ENCODE data around the gene B3GNT8. TPM values are rescaled to one million over a fixed set of nuclear protein-coding genes. Genes with fewer than 3 reads are reported as not detected.

B3GNT8 gene
- polyA plus RNA-seq, 1 of the 3 experiments (the other 2 are of a cell fraction) = not detected

DNA sequence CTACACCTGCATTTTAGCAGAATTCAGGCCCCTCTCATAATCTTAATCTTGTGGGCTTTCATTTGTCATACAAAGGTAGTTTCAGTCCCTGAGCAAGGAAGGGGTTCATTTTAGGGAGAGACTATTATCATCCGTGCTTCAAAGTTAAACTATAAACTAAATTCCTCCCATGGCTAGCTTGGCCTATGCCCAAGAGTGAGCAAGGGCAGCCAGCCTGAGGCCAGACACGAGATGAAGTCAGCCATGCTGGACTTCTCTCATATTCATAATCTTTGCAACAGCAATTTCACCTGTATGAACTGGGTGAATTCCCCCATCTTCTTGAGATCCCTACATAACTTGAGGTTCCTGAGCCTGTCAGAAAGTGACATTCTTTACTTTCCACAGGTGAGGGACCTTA is 28.8 kb upstream of the B3GNT8 start:
- H2AFZ ChIP-seq (ENCODE audit: low read depth) = no peak overlapping the region
- H3K4me1 ChIP-seq (ENCODE audit: control insufficient read depth in 1 of 2, insufficient read depth in 2 of 2, low read depth in 1 of 2, low read length in 1 of 2) = no peaks in the 10 kb centered on the region
- no peaks in the 10 kb centered on the region for H4K20me1 ChIP-seq (ENCODE audit: insufficient read depth)
- H3K36me3 ChIP-seq (replicated peaks in 1 of 2; ENCODE audit: control insufficient read depth in 1 of 2, insufficient read depth in 2 of 2, low read length in 1 of 2) = no peaks in the 10 kb centered on the region
- no peak overlapping the region for H3K9ac ChIP-seq
- no peaks in the 10 kb centered on the region for H3F3A ChIP-seq (replicated peaks; ENCODE audit: insufficient read depth)
- TF ChIP-seq CHD2 (IDR thresholded peaks at IDR 0.05; ENCODE audit: low read length, partially characterized antibody) (no peak), FOXM1 (IDR thresholded peaks at IDR 0.05; ENCODE audit: low read depth) (no peak), TEAD4 (IDR thresholded peaks at IDR 0.05; ENCODE audit: borderline replicate concordance, insufficient read depth) (no peak), POLR2AphosphoS5 (IDR thresholded peaks at IDR 0.05; ENCODE audit: low read depth, low read length) (no peak), TAF1 (IDR thresholded peaks at IDR 0.05; ENCODE audit: borderline replicate concordance, low read depth, low read length) (no peak)
- TF ChIP-seq, protein P1, sequence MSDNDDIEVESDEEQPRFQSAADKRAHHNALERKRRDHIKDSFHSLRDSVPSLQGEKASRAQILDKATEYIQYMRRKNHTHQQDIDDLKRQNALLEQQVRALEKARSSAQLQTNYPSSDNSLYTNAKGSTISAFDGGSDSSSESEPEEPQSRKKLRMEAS (IDR thresholded peaks at IDR 0.05; ENCODE audit: low read depth) = no peak
- H3K79me2 ChIP-seq (ENCODE audit: insufficient read depth) = no peaks in the 10 kb centered on the region
- POLR2A ChIA-PET = no interaction called here
- H3K27me3 ChIP-seq (ENCODE audit: insufficient read depth) = peaks cover 64% of the 10 kb centered on the region
- DNase-seq = no peak
- no peak overlapping the region for H3K4me3 ChIP-seq (ENCODE audit: low read depth in 2 of 2, low read length in 1 of 2)
- H3K9me2 ChIP-seq = no peaks in the 10 kb centered on the region
- H3K27ac ChIP-seq (ENCODE audit: low read depth in 2 of 2, low read length in 1 of 2) = no peak overlapping the region
- WGBS (ENCODE audit: low lambda C conversion rate) = 0% methylated on average over 2 of the region's 2 CpGs
- H3K4me2 ChIP-seq = peak overlapping the region; percentile 49; the same call in 1 of the 2 replicates
- CTCF ChIA-PET = interaction anchor here (1.1 to 2.0 kb wide), 4 partner anchors 11 to 186 kb away, joined by 3 to 8 read pairs (median 5); no protein-coding TSS in a partner anchor
- H3K9me3 ChIP-seq = no peaks in the 10 kb centered on the region

DNA sequence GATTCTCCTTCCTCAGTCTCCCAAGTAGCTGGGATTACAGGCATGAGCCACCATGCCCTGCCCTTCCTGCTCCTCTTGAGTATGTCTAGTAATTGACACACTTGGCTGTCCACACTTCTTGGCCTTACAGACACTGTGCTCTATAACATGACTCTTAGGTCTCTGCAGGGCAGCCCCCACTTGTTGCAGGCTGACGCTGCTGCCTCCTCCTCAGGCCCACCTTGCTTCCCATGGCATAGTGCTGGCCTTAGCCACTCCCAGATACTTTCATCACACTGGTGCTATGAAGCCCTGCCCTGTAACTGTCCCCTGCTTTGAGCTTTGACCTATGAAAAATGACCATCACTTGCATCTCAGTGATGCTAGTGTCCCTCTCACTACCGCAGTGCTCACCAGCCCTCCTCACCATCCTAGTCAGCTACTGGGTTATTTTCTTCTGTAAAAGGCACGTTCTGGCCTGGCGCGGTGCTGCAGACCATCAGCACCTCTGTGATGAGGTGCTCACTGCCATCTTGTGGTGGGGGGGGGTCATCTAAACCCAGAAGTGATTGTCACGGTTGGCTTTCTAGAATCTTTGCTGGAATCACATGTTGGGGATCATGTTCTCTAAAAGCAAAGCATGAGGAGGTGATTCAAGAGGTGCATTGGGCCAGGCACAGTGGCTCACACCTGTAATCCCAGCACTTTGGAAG is 25.6 kb upstream of the B3GNT8 start:
- 9% methylated on average over 6 of the region's 6 CpGs for WGBS (ENCODE audit: low lambda C conversion rate)
- CTCF ChIA-PET = interaction anchor here (1.1 to 6.6 kb wide), 2 partner anchors 114 to 248 kb away, joined by 3 to 184 read pairs; no protein-coding TSS in a partner anchor
- Histone ChIP-seq H2AFZ (ENCODE audit: low read depth) (no peak overlapping the region), H3K27ac (ENCODE audit: low read depth in 2 of 2, low read length in 1 of 2) (no peak overlapping the region), H3K4me1 (ENCODE audit: control insufficient read depth in 1 of 2, insufficient read depth in 2 of 2, low read depth in 1 of 2, low read length in 1 of 2) (no peaks in the 10 kb centered on the region), H3K79me2 (ENCODE audit: insufficient read depth) (no peaks in the 10 kb centered on the region), H3K9me2 (no peaks in the 10 kb centered on the region), H3K27me3 (ENCODE audit: insufficient read depth) (peaks cover 55% of the 10 kb centered on the region), H3F3A (replicated peaks; ENCODE audit: insufficient read depth) (no peaks in the 10 kb centered on the region), H3K4me3 (ENCODE audit: low read depth in 2 of 2, low read length in 1 of 2) (no peak overlapping the region), H4K20me1 (ENCODE audit: insufficient read depth) (no peaks in the 10 kb centered on the region), H3K9ac (no peak overlapping the region), H3K9me3 (no peaks in the 10 kb centered on the region), H3K36me3 (replicated peaks in 1 of 2; ENCODE audit: control insufficient read depth in 1 of 2, insufficient read depth in 2 of 2, low read length in 1 of 2) (no peaks in the 10 kb centered on the region), H3K4me2 (no peak overlapping the region)
- TF ChIP-seq, protein P2, sequence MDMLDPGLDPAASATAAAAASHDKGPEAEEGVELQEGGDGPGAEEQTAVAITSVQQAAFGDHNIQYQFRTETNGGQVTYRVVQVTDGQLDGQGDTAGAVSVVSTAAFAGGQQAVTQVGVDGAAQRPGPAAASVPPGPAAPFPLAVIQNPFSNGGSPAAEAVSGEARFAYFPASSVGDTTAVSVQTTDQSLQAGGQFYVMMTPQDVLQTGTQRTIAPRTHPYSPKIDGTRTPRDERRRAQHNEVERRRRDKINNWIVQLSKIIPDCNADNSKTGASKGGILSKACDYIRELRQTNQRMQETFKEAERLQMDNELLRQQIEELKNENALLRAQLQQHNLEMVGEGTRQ (IDR thresholded peaks at IDR 0.05; ENCODE audit: borderline replicate concordance, low read depth, low read length) = no peak
- TF ChIP-seq ELF1 (IDR thresholded peaks at IDR 0.05) (no peak), NRF1 (IDR thresholded peaks at IDR 0.05; ENCODE audit: low read depth, low read length) (no peak)
- TF ChIP-seq, protein P3, sequence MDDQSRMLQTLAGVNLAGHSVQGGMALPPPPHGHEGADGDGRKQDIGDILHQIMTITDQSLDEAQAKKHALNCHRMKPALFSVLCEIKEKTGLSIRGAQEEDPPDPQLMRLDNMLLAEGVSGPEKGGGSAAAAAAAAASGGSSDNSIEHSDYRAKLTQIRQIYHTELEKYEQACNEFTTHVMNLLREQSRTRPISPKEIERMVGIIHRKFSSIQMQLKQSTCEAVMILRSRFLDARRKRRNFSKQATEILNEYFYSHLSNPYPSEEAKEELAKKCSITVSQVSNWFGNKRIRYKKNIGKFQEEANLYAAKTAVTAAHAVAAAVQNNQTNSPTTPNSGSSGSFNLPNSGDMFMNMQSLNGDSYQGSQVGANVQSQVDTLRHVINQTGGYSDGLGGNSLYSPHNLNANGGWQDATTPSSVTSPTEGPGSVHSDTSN (IDR thresholded peaks at IDR 0.05) = no peak
- TF ChIP-seq, protein P4, sequence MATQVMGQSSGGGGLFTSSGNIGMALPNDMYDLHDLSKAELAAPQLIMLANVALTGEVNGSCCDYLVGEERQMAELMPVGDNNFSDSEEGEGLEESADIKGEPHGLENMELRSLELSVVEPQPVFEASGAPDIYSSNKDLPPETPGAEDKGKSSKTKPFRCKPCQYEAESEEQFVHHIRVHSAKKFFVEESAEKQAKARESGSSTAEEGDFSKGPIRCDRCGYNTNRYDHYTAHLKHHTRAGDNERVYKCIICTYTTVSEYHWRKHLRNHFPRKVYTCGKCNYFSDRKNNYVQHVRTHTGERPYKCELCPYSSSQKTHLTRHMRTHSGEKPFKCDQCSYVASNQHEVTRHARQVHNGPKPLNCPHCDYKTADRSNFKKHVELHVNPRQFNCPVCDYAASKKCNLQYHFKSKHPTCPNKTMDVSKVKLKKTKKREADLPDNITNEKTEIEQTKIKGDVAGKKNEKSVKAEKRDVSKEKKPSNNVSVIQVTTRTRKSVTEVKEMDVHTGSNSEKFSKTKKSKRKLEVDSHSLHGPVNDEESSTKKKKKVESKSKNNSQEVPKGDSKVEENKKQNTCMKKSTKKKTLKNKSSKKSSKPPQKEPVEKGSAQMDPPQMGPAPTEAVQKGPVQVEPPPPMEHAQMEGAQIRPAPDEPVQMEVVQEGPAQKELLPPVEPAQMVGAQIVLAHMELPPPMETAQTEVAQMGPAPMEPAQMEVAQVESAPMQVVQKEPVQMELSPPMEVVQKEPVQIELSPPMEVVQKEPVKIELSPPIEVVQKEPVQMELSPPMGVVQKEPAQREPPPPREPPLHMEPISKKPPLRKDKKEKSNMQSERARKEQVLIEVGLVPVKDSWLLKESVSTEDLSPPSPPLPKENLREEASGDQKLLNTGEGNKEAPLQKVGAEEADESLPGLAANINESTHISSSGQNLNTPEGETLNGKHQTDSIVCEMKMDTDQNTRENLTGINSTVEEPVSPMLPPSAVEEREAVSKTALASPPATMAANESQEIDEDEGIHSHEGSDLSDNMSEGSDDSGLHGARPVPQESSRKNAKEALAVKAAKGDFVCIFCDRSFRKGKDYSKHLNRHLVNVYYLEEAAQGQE (IDR thresholded peaks at IDR 0.05; ENCODE audit: low read depth, low read length) = no peak
- DNase-seq = no peak
- POLR2A ChIA-PET = no interaction called here
